SU-DHL-6 (cell line): ENCODE results near the gene TENM4.

ENCODE experiments used
- H2AFZ ChIP-seq: fragments of 200-600 bp; sonication (generic); 2 replicates; pipeline ENCODE4 v1.6.1; 2014; ENCODE audit warnings: low read depth, mild to moderate bottlenecking, moderate library complexity, mixed read lengths, antibody characterized with exemption, low read length; ENCODE audit not compliant: severe bottlenecking
- H3F3A ChIP-seq: fragments of 200-600 bp; shearing (Covaris generic); 2 replicates; pipeline ENCODE4 v1.6.0; 2016; ENCODE audit warnings: antibody characterized with exemption, mild to moderate bottlenecking; ENCODE audit not compliant: insufficient read depth
- H3K27ac ChIP-seq: fragments of 200-600 bp; sonication (generic); 2 replicates; pipeline ENCODE4 v1.5.1; 2016; ENCODE audit warnings: low read depth, mild to moderate bottlenecking, low read length, moderate library complexity, mixed read lengths
- H3K27me3 ChIP-seq: fragments of 200-600 bp; sonication (generic), shearing (Covaris generic); 2 replicates; pipeline ENCODE4 v1.6.0; 2014; ENCODE audit warnings: mild to moderate bottlenecking, low read length
- H3K36me3 ChIP-seq: fragments of 200-600 bp; sonication (generic); 2 replicates; pipeline ENCODE4 v1.6.1; 2014; ENCODE audit warnings: mild to moderate bottlenecking, low read length, mixed read lengths
- H3K4me2 ChIP-seq: fragments of 300-600, 200-600 bp; shearing (Covaris generic), sonication (generic); 2 replicates; pipeline ENCODE4 v1.6.0; 2014; ENCODE audit warnings: low read length, low read depth, mild to moderate bottlenecking; ENCODE audit not compliant: poor library complexity, severe bottlenecking
- H3K4me3 ChIP-seq: fragments of 200-600 bp; sonication (generic); 2 replicates; pipeline ENCODE4 v1.5.1; 2014; ENCODE audit warnings: antibody characterized with exemption, low read length, mild to moderate bottlenecking, mixed read lengths; ENCODE audit not compliant: insufficient read depth, poor library complexity, severe bottlenecking
- H3K79me2 ChIP-seq: fragments of 200-600 bp; sonication (generic); 2 replicates; pipeline ENCODE4 v1.6.1; 2014; ENCODE audit warnings: mild to moderate bottlenecking, low read length, moderate library complexity; ENCODE audit not compliant: insufficient read depth
- H3K9ac ChIP-seq: fragments of 200-600 bp; sonication (generic); 2 replicates; pipeline ENCODE4 v1.7.0; 2014; ENCODE audit warnings: mild to moderate bottlenecking, low read length
- H3K9me2 ChIP-seq: fragments of 200-600 bp; sonication (generic); replicated peaks from 2 replicates; pipeline ENCODE4 v1.6.1; 2014; ENCODE audit warnings: low read length; ENCODE audit not compliant: insufficient read depth
- H3K9me3 ChIP-seq: fragments of 200-600 bp; sonication (generic); 2 replicates; pipeline ENCODE4 v1.6.1; 2014; ENCODE audit warnings: low read length, mixed read lengths; ENCODE audit not compliant: insufficient read depth
- H4K20me1 ChIP-seq: fragments of 200-600 bp; sonication (generic); 2 replicates; pipeline ENCODE4 v1.6.1; 2014; ENCODE audit warnings: low read depth, mild to moderate bottlenecking, antibody characterized with exemption, low read length, moderate library complexity, mixed read lengths
- CTCF ChIP-seq: fragments of 200-600 bp; sonication (generic); IDR thresholded peaks from one replicate; pipeline ENCODE4 v1.5.1; 2017; ENCODE audit warnings: antibody characterized with exemption, mild to moderate bottlenecking, low read length, moderate library complexity; ENCODE audit not compliant: insufficient read depth, poor library complexity, severe bottlenecking
- EZH2phosphoT487 ChIP-seq: fragments of 200-600 bp; sonication (generic), shearing (Covaris generic); conservative IDR thresholded peaks from 2 replicates; pipeline ENCODE4 v1.6.1; 2018; ENCODE audit warnings: mild to moderate bottlenecking, antibody characterized with exemption, low read length, moderate library complexity, mixed read lengths

Gene TENM4

DNA sequence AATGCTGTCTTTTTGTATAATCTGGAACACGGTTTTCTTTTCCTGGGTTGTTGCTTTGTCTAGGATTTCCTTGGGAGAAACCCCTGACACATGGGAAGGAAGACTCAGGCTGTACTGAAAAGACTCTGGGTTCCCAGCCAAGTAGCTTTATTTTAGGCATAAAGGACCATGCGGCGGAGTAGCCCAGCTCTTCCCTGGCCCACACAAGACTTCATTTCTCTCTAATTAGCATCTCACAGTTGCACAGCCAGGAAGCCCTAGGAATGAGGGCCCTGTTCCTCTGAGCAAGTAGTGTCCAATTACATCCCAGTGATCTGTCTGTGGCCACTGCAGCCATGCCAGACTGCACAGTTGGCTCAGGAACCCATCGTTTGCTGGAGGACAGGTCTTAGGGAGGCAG is 319.5 kb downstream of the TENM4 start:
- Histone ChIP-seq H3K9me2 (no peaks in the 10 kb centered on the region), H3K27ac (no peak overlapping the region), H2AFZ (no peak overlapping the region), H3K36me3 (no peaks in the 10 kb centered on the region), H3F3A (no peaks in the 10 kb centered on the region), H3K79me2 (no peaks in the 10 kb centered on the region), H4K20me1 (no peaks in the 10 kb centered on the region), H3K9me3 (no peaks in the 10 kb centered on the region), H3K4me3 (no peak overlapping the region), H3K4me2 (no peak overlapping the region), H3K9ac (no peak overlapping the region), H3K27me3 (no peaks in the 10 kb centered on the region)
- TF ChIP-seq EZH2phosphoT487 (no peak), CTCF (no peak)

DNA sequence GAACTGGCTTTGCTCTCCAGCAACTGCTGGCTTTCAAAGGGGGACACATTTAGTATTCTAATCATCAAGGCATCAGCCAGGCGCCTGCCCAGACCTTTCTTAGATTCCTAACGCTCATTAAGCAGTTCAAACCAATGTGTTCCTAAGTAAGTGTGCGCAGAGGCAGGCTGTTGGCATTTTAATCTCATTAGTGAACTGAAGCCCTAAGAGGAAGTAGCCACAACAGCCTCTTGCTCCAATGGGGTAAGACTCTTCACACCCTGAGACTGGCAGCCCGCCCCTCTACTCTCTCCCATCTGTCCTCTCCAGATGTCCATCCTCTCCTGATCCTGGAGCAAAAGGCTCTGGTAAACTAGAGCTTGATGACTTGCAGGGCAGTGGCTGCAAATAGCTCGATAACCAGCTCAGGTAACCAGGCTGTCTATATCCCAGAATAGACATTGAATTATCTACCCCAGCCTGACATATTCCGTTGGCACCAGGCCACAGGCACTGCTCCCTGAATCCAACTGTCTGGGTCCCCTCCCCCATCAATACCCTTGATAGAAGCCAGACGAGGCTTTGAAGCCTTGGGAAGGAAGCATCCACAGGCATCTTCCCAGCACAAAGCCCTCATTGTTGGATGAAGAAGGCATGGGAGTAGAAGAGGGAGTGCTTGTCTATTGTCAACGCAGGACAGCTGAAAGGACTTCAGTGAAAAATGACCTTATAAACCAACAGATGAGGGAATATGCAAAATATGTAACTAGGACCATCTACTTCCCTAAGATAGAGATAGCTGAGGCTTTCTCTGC is 321.1 kb downstream of the TENM4 start:
- H3K4me2 ChIP-seq, result no peak overlapping the region
- no peaks in the 10 kb centered on the region for H3F3A ChIP-seq
- TF ChIP-seq EZH2phosphoT487 (no peak), CTCF (no peak)
- no peaks in the 10 kb centered on the region for H4K20me1 ChIP-seq
- H3K9me3 ChIP-seq, result no peaks in the 10 kb centered on the region
- no peaks in the 10 kb centered on the region for H3K36me3 ChIP-seq
- no peak overlapping the region for H2AFZ ChIP-seq
- no peak overlapping the region for H3K9ac ChIP-seq
- no peaks in the 10 kb centered on the region for H3K79me2 ChIP-seq
- H3K27me3 ChIP-seq, result no peaks in the 10 kb centered on the region
- H3K9me2 ChIP-seq, result no peaks in the 10 kb centered on the region
- no peak overlapping the region for H3K27ac ChIP-seq
- no peak overlapping the region for H3K4me3 ChIP-seq

DNA sequence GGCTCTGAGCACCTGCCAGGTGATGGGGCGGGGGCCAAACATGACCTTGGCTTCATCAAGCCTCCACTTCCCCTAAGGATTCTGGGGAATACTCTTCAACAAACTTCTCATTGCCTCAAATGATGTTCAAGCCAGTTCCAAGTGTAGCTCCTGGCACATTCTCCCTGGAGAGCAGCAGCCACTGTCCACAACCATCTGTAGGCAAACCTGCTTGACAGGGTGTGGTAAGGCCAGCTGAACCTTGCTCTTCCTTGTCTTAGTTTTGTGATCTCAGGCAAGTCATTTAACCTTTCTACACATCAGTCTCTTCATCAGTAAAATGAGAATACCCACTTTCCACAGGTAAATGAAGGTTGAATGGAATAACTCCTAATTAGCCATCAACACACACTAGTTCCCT is 323.3 kb downstream of the TENM4 start:
- Histone ChIP-seq H3K9me3 (no peaks in the 10 kb centered on the region), H3K4me2 (no peak overlapping the region), H3K79me2 (no peaks in the 10 kb centered on the region), H2AFZ (no peak overlapping the region), H3K4me3 (no peak overlapping the region), H3K36me3 (no peaks in the 10 kb centered on the region), H3K27ac (no peak overlapping the region), H4K20me1 (no peaks in the 10 kb centered on the region), H3K27me3 (no peaks in the 10 kb centered on the region), H3K9ac (no peak overlapping the region), H3K9me2 (no peaks in the 10 kb centered on the region), H3F3A (no peaks in the 10 kb centered on the region)
- TF ChIP-seq EZH2phosphoT487 (no peak), CTCF (no peak)
